Stimulated activated naive CD4-positive, alpha-beta T cell treated with Interleukin-2 at 50 U/mL for 16 hours (primary cell): ENCODE results near the gene DMRT2.

Experiments used
- DNase-seq: peaks from one replicate; lab custom pipeline; 2025; lab: John Stamatoyannopoulos, UW

DMRT2 gene

DNA sequence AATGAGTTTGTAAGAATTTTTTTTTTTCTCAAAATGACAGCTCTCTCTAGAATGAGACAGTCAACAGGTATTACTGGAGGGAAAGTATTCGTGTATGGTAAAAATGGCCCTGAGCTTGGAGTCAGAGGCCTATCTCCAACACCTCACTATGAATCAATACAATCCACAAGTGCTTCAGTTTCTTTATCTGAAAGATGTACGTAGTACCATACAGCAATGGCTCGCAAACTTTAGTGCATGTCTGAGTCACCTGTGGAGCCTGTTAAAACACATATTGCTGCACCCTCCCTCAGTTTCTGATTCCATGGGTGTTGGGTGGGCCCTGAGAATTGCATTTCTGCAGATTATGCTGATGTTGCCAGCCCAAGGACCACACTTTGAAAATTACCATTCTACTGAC lies 44.6 kb downstream of the DMRT2 start:
- DNase-seq: no peak

DNA sequence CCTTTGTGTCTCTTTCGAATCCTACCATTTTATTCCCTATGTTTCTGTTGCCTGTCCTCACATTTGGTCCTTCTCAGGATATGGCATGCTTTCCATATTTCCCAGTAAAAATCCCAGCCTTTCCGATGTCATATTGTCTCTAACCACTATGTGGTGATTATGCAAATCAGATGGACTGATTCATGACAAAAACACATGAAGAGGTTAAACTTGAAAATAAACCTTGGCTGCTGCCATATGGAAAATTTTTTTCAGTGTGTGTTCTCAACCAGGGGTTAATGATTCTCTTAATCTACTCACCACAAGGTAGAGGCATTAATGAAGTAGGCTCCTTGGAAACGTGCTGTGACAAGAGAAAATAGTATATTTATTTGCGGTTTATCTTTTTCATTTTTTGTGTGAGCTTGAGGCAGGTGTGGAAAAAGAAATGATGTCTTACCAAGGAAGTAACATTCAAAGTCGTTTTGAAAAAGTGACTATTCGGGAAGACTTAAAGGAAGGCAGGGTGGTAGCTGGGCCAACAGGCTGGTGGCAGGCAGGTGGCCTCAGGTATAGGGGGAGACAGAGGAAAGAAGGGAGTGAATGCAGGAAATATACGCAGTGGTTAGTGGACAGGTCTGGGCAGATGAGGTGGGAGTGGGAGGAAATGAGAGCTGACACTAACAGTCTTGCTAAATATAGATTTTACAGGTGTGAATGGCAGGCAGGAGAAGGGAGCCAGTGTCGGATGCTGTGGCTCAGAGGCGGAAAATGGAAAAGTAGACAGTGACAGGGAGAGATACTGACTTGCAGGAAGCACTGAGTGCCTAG lies 46.2 kb downstream of the DMRT2 start:
- DNase-seq: no peak

DNA sequence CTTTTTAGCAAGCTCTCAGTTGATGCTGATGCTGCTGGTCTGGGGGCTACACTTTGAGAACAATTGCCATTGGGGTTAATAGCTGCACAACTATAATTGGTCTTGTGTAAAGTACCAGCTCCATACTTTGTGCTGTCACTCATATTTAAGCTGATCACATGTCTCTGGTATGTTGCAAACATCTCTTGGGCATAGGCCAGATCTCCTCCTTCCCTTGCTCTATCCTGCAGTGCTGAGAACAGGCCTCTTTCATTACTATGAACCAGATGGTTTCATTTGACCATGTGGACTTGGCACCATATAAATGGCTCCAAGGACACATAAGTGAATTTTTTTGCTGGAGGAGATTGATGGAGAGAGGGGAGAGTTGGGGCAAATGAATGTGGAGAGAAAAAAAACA lies 48.4 kb downstream of the DMRT2 start:
- no peak for DNase-seq

DNA sequence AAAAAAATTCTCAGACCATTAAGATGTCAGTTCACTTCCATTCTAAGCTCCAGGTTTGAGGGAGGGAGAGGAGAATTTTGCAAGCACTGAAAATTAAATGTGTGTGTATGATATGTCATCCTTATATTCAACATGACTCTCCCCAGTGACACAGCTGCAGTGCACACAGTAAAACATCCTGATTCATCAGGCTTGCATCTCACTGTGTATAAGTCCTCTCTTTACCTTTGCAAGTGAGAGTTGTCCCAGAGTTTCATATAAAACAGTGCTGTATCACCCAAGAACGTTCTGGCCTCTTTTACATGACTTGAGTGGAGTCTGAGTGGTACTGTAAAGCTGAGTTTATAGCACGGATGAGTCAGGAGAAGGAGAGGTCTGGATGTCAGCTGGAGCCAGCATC lies 50.0 kb downstream of the DMRT2 start:
- no peak for DNase-seq

DNA sequence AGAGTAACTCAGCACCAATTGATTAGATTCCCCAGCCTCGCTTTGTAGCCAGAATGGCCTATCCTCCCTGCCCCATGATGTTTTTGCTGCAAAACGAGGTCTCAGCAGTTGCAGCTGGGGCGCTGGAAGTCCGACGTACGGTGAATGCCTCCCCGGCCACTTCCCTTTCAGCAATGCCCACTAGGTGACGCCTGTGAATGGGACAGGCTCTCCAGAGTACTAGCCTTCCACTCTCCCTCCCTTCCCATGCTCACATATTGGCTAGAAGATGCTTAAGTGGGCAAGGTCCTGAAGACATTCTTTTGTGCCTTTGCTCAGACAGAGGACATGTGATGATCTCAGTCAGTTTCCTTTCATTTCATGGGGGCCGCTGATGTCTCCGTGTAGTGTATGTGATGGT lies 50.8 kb downstream of the DMRT2 start:
- no peak for DNase-seq

DNA sequence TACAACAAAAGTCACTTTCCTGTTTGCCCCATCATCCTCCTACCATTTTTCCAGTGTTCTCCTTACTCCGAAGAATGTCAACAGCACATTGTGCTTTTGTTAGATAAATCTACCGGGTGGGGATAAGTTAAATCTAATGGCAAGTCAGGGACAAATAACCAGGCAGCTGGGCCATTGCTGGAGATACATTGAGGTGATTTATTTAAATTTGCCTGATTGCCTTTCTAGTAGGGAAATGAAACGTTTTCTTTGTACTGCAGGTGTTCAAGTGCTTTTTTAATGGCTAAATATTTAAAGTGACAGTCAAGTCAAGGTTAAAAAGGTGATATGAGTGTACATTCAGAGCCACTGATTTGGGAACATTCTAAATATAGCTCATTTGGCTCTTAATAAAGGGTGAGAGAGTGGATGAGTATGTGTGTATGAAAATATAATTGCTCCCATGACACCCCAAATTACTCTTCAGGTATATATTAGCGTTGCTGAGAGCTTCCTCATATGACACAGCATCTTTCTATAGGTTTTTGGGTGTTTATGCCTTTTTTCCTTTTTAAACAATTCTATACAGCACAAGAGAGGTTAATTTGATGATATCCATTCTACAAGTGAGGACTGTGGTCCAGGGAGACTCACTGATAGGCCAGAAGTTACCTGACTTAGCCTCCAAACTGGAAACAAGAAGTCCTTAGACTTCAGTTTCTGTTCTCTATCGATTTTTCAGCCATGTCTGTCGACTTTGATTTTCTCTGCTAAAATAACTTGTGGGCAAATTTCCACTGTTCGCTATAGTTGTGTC lies 51.9 kb downstream of the DMRT2 start:
- no peak for DNase-seq

DNA sequence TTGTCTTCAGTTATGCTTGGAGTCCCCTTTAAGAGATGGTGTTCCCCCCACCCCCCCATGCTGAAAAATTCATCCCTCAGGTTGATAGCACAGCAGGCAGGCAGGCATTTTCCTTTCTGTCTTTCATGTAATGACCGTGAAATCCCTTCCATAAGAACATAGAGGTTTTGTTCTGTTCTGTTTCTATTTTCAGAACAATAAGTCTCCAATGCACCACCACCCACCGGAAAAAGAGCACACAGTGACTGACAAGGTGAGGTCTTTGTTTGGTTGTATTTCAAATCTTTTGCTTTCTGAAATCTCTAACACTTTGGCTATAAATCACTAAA lies 52.4 kb downstream of the DMRT2 start:
- DNase-seq: no peak
